Measurements from ENCODE around the gene EMX1.
"Not testable (repeated sequence)": the region's sequence is repeated elsewhere in the genome, so short reads cannot be mapped to it uniquely, and the experiment has no call there.

The EMX1 gene

DNA sequence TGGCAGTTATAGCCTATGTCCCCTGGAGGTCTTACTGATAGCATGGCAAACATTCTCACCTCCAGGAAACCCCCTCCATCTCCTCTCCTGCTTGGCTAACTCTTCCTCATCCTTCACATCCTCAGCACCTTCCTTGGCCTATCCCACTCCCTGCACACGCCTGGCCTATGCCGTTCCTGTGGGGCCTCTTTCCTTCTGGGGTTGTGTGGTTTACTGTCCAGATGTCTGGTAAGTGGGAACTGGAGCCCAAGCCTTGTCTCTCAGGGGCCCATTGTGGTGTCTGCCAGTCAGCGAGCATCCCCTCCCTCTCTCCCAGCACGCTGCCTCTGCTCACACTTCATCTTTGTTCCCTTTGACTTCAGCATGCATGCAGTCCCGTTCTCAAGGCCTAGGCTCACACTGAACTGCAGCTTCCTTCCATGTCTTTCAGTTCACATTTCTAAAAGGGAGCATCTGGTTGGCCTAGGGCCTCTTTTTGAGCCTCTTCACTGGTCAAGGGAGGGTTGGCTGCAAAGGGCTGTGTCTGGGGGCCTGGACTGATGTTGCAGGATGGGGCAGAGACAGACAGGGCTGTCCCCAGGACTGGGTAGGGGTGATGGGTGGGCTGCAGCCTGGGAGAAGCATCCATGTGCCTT, 17.0 kb upstream of the EMX1 start:
- DNase-seq, result no peak

DNA sequence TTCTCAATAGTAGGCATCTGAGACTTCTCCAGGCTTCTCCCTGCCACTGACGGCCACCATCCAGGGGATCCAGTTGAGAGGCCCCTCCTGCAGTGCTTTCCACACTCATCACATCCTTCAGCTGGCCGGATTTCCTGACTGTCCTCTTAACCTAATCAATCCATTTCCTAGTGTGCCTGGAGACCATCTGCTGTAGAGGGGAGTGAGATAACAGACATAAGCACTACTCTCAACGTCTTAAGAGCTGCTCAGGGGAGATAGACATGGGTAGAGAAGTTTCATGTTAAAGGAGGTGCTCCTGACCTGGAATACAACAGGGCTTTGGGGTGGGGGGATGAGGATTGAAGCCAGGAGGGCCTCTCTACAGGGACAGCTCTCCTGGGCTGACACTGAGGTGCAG, 15.9 kb upstream of the EMX1 start:
- no peak for DNase-seq

DNA sequence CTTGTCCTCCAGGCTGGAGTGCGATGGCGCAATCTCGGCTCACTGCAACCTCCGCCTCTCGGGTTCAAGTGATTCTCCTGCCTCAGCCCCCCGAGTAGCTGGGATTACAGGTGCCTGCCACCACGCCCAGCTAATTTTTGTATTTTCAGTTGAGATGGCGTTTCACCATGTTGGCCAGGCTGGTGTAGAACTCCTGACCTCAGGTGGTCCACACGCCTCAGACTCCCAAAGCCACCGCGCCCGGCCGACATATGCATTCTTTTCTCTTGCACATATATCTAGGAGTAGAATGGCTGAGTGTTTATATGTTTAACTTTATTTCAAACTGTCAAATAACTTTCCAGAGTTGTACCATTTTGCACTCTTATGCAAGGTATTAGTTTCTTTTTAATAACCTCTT, 9.9 kb upstream of the EMX1 start:
- DNase-seq, result not testable (repeated sequence)

DNA sequence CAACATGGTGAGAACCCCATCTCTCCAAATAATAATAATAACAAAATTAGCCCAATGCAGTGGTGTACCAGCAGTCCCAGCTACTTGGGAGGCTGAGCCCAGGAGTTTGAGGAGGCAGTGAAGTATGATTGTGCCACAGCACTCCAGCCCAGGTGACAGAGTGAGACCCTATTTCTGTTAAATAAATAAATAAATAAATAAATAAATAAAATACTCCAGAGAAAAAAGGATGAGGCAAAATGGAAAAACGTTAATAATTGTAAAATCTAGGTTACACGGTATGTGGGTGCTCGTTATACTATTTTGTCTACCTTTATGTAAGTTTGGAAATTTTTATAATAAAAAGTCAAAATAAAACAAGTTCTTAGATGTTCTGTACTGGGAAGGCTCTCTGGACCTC, 8.6 kb upstream of the EMX1 start:
- no peak for DNase-seq

DNA sequence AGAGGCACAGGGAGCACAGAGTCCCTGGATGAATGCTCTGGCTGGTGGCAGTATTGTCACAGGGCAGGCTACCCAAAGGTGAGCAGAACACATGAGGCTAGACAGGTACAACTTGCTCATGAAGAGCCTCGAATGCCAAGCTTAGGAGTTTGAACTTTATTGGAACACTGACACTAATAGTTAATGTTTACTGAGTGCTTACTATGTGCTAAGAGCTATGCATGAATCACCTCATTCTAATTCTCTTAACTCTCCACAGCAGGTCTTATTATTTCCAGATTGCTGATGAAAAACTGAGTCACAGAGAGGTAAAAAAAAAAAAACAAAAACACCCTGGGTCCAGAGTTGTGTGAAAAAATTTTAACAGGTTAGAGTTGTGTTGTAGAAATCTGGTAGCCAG, 6.1 kb upstream of the EMX1 start:
- no peak for DNase-seq

DNA sequence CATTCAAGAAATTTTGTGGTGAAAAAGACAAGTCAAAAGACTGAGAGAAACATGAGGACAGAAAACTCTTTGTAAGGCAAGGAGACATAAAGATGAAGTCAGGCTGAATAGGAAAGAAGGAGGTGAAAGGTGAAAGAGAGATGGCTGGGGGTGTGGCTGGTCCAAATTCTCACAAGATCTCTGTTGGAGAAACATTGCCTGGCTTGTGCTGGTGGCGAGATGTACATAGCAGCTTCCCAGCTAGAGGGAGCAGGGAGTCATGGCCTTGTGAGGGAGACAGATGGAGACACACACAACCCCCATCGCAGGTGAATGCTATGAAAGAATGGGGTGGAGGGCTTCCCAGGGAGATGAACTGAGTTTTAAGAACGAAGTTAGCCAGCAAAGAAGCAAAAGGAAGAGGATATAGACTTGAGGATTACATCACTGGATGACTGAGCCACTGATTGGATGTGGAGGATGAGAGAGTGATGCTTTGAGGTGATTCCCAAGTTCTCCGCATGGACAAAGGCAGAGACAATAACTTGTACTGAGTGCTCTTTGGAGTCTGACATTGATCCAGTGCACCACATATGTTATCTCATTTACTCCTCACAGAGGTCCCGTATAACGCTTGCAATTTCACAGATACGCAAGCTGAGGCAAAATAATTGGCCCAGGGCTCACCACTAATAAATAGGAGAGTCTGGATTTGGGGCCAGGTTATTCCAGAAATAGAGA, 3.7 kb upstream of the EMX1 start:
- no peak for DNase-seq

DNA sequence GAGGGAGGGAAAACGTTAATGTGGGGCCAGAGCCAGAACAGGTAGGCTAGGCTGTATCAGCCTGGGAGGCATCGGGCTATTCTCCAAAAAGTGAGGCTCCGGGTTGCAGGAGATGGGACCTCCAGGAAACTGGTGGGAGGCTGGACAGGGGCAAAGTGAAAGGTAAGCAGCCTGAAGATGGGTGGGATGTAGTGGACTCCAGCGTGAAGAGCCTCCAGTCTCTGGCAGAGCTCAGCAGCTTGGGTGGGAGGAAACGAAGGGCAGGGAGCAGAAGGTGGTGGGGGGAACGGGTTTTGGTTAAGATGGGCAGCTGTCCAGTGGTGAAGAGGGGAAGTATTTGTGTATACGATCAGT, 3.1 kb upstream of the EMX1 start:
- no peak for DNase-seq

DNA sequence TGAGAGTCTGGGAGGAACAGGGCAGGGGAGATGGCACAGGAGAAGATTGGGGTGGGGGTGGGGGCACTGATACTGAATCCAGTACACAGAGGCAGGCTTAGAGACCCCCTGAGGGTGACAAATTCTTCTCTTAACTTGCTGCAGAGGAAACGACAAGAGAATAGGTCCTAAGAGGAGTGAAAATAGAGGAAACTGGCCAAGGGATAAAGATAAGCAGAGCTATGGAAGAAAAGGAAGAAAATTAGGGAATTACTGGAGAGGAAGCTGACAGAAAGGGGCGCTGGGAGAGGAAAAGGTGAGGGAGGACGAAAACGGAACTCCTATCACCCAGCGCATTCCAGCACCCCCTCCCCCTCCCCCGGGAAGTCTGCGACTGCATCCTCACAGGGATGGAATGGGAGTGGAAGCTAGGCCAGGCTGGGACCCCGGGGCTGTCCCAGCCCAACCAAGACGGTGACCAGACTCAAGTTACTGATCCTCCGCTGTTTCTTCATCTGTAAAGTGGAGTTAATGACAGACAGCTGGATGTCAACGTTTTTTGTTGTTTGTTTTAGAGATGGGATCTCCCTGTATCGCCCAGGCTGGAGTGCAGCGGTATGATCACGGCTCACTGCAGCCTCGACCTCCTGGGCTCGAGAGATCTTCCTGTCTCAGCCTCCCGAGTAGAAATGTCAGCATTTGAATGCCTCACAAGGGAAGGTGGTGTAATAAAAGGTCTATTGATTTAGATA, 2.6 kb upstream of the EMX1 start:
- no peak for DNase-seq

DNA sequence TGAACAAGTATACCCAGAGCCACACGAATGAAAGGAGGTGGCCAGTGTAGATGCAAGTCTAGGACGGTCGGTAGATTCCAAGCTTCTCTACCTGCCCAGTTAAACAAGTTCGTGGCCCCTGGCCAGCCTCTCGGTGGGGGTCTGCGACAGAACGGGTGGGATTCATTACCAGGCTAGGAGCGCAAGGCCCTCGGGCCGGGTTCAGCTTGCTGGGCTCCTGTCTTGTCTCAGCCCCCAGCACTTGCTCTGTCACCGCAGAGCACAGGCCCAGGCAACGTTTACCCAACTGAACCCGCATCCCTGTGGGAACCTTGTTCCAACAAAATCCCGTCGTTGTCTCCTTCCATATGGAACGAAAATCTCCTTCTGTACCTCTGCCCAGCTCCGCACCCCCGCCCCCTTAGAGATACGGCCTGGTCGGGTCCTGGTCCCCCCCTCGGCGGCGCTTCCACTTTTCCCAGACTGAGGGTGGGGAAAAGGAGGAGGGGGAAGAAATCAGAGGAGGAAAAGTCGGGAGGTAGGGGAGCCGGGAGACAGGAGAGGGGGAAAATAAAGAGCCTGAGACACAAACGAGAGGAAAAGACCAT, 1.9 kb upstream of the EMX1 start:
- DNase-seq, result no peak

DNA sequence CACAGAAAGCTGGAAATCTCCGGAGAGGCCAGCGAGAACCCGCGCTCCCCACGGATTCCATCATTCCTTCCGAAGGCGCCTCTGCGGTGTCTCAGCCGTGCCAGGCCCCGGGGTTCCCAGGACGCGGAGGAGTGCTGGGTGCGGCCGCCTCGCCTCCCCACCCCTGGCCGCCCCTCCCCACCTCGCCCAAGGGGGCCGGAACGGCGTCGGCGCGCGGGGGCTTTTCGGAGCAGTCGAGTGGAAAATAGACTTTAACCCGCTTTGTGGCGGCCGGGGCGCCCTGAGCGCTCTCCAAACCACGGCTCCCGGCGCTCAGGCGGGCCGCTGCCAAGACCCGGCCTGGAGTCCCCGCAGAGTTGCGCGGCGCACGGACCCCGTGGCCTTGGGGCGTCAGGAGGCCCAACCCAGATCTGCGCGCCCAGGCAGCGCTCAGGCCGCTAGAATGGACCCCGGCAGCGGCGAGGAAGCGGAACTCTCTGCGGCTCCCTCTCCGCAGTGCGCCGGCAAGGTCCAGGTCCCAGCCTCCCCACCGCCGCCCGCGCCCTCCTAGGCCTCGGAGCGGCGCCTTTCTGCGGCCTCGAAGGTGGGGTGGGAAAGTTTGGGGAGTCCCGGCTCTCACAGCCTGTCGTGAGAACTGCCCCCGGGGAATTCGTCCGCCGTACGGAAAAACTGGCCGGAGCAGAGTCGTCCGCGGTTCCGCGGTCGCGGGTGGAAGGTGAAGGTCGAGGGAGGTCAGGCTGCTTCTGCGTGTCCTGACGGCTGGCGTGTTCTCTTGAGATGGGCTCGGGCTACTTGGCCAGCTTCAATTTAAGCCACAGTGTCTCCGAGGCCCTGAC, 1.2 kb upstream of the EMX1 start:
- DNase-seq, result peak; percentile 24 to 70 (median 48)

DNA sequence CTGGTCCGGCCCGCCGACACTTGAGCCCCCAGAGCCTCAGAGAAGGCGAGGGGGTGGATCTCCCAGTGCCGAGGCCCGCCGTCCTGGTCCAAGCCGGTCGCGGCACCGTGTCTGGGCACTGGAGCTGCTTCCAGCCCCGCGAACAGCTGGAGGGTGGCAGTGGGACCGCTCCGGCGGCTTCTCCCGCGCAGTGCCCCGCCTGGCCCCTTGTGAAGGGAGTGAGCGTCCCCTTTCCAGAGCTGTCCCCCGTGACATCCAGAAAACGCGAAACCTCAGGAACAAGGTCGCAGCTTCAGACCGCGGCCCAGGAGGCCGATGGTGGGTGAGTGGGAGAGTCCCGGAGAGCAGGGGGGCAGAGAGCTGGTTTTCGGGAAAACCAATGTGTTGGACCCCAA, 579 bp upstream of the EMX1 start:
- no peak for DNase-seq

DNA sequence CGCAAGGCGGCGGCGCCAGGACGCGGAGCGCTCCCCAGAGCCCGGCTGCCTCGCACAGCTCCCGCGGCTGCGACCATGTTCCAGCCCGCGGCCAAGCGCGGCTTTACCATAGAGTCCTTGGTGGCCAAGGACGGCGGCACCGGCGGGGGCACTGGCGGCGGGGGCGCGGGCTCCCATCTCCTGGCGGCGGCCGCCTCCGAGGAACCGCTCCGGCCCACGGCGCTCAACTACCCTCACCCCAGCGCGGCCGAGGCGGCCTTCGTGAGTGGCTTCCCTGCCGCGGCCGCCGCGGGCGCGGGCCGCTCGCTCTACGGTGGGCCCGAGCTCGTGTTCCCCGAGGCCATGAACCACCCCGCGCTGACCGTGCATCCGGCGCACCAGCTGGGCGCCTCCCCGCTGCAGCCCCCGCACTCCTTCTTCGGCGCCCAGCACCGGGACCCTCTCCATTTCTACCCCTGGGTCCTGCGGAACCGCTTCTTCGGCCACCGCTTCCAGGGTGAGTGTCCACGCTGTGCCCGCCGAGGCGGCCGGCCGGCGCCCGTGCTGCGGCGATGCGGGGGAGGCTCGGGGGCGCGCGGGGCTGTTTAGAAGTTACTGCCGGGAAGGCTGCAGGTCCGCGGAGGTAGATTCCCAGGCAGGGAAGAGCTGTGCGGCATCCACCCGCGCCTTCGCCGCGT, 696 bp downstream of the EMX1 start:
- peak in 2 of 4 experiments; percentile 29 to 49 for DNase-seq

DNA sequence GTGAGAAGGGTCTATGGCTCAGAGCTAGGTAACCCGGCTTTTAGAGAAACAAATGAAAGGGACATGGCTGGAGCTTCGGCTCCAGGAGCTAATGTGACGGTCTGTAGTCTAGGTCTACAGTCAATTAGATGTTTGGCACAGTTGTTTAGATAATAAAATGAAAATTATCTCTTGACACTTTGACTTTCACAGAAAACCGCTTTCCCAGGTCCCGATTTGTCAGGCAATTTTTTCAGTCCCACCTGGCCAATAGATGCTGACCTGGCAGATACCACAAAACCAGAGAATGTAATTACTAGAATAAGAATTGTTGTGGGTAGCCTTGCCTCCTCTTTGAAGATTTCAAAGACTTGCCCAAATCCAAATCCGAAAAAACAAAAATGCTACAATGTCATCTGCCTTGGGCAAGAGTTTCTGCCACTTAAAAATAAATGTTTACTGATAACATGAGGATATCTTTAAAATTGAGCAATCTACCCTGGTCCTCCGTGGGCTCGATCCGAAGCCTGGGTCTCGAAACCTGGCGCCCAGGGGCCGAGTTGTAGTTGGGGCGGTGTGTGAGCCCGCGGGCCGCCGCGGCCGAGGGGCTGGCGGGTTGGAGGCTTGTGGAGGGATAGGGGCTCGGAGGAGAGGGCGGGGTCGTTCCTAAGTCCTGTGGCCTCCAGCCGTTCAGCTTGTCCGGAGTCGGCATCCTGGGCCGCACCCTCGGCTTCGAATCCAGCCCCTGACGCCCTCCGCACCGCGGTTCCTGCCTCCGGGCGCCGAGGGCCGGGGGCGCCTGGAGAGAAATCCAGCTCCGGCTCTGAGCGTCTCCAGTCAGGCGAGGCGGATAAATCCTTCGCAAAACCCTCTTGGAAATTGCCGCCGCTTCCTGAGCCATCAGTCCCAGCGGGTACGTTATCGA, 2.3 kb downstream of the EMX1 start:
- DNase-seq, result no peak

DNA sequence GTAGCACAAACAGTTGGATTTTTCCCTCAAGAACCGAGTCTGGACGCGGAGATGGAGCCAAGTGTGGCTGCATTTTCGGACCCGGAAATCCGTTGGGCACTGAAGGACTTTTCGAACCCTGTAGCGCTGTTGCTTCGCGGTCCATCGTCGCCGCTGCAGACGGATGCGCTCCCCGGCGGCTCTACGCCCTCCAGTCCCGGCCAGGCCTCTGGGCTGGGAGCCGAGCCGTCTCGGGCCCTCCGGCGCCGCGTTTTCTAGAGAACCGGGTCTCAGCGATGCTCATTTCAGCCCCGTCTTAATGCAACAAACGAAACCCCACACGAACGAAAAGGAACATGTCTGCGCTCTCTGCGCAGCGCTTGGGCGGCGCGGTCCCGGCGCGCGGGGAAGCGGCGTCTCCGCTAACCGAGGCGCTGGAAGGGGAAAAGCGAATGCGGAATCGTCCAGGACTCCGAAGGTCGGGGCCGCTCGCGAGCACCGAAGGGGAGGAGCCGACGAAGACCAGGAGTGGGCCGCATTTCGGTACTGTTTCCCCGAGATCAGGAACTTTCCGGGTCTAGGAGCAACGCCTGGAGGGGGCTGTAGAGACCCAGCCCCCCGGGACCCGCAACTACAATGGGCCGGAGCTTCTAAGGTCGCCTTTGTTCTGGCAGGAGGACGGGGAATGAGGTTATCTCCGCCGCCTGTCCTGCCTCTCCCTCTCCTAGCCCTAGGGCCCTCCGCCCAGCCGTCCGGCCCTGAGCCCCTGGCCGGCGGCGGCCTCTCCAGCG, 3.2 kb downstream of the EMX1 start:
- DNase-seq, result peak; percentile 14 to 62 (median 28)

DNA sequence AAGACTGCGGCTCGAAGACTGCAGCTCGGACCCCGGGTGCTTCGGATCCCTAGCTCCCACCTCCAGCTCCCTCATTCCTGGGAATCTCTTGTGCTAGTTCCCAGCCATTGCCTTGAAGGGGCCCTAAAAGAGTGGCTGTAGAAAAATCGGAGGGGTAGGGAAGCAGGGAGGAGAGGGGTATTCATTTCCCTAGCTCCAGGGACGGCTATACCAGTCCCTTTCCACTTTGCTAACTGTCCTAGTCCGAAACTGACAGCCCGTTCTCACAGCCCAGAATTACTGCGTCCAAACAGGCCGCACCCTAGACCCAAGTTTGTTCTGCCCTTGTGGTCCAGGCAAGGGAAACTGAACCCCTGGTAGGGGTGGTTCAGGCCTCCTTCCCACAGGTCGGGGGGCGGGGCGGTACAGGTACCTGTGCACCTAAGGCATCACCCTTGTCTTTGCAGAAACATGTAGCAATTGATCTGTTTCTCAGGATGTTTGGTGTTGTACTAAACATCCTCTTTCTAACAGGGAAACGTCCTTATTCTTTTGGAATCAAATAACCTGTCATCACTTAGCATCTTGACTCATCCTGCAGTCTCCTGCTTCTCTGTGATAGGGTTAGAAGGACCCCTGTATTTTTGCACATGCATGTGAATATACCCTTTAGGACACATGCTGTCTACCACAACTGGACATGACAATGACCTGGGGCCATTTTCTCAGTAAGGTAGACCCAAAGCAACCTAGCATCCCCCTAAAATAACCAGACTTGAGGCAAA, 4.0 kb downstream of the EMX1 start:
- DNase-seq, result no peak

DNA sequence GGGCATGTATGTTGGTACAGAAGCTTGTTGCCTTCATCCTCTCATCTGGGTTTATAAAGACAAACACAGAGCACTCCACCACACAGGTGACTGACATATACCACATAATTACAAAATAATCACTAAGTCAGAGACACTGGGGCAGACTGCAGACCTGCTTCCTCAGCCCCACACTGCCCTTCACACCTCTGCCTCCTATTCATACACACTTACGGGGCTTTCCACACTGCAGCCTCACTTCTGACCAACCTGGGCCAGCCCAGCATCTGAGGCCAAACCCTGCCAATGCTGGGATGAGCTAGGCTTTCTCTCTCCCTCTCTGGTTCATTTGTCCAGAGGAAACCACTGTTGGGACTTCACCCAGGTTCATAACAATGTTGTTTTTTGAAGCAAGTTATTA, 4.5 kb downstream of the EMX1 start:
- DNase-seq, result no peak

DNA sequence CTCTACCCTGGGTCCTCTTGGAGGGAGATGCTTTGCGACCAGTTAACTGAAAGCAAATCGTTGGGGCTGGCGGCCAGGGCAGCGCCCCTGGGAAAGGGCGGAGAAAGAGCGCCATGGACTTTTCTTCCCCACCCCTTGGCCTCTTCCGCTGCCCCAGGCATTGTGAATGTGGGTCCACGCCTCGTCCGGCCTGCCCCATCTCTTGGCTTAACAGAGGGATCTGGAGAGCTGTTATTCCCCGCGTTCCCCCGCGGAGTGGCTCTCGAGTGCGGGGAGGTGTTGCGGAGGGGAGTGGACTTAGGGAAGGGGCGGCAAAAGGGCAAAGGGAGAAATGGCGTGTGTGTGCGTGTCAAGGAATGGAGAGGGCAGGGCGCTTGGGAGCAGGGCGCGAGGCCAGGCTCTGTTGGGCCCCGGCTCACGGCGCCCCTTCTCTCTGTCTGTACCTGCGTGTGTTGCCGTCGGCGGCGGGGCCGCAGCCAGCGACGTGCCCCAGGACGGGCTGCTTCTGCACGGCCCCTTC, 6.6 kb downstream of the EMX1 start:
- no peak for DNase-seq

DNA sequence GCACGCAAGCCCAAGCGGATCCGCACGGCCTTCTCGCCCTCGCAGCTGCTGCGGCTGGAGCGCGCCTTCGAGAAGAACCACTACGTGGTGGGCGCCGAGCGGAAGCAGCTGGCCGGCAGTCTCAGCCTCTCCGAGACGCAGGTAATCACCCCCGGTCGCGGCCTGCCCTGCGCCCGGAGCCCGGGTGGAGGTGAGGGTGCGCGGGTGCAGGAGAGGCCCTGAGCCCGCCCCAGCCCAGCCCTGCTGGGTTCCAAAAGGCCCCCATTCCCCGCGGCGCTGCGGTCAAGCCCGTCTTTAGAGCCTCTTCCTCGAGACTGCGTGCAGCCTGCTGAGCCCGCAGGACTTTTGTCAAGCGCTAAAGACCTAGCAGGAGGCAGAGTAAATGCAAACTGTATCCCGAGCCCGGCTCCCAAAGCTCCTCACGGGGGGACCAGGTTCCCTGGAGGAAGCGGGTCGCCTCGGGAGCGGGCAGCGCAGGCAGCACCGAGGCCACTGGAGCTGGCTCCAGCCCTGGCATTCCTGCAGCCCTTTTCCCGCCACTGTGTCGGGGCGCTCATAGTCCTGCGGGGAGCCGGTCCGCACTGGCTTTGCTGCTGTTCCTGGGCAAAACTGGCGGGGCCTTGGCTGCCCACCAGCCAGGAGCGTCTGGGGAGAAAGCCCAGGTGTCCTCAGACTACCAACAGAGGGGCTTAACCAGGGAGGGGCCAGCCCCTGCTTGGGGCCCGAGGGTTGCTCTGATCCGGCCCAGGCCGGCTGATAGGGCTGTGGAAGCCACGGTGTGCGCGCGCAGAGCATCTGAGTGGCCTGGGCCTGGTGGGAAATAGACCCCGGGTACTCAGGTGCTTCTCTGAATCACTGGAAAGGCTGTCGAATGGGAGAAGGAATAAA, 7.3 kb downstream of the EMX1 start:
- peak in 1 of 4 experiments; percentile 35 for DNase-seq
